KOPT-K1 (cell line): Measurements from ENCODE around the gene PHF21A.

Source experiments
- H3K27ac ChIP-seq: fragments of 200-600 bp; sonication (generic); 2 replicates; pipeline ENCODE4 v1.5.1; 2016; ENCODE audit warnings: antibody characterized with exemption, mild to moderate bottlenecking, low read depth, low read length; ENCODE audit not compliant: poor library complexity, severe bottlenecking
- H3K36me3 ChIP-seq: fragments of 200-600 bp; sonication (generic); 2 replicates; pipeline ENCODE4 v1.5.1; 2017; ENCODE audit warnings: antibody characterized with exemption, mild to moderate bottlenecking, low read length, moderate library complexity; ENCODE audit not compliant: insufficient read depth
- H3K9me3 ChIP-seq: fragments of 200-600 bp; sonication (generic); 2 replicates; pipeline ENCODE4 v1.5.1; 2017; ENCODE audit warnings: antibody characterized with exemption, low read length, mild to moderate bottlenecking; ENCODE audit not compliant: insufficient read depth, poor library complexity, severe bottlenecking

Gene PHF21A

DNA sequence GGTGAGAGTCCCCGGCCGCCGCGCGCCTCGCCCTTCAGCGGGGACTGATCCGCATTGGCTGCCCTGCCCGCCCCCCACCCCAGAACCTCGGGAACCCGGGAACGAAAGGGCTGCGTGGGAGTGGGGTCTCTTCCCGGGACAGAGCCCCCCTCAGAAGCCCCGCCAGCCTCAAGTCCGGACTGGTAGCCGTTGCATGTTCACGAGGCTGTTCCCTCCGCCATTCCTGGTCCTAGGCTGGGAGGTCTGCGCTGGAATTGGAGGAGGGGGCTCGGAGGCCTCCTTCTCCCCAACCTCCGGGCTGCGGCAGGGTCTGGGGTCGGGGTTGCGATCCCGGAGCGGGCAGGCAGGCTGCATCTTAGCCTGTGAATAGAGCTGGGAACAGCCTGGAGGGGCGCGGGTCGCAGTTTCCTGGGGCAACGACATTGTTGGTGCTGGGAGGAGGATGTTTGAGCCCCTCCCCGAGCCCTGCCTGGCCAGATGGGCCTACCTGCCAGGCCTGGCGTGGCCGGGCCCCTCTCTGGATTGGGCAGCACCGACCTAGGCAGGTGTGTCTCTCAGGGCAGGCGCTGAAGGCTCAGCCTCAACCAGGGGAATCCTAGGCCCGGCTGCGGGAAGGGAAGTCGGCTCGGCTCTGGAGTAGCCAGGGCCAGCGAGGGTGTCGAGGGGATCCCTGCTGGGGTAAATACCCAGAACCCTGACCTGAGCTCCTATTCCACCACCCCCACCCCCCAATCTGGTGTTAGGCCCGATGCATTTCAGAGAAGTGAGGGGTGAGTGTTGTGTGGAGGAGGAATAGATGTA, 235.1 kb downstream of the PHF21A start:
- Histone ChIP-seq H3K27ac (no peak overlapping the region), H3K36me3 (peaks cover 13% of the 10 kb centered on the region), H3K9me3 (no peaks in the 10 kb centered on the region)

DNA sequence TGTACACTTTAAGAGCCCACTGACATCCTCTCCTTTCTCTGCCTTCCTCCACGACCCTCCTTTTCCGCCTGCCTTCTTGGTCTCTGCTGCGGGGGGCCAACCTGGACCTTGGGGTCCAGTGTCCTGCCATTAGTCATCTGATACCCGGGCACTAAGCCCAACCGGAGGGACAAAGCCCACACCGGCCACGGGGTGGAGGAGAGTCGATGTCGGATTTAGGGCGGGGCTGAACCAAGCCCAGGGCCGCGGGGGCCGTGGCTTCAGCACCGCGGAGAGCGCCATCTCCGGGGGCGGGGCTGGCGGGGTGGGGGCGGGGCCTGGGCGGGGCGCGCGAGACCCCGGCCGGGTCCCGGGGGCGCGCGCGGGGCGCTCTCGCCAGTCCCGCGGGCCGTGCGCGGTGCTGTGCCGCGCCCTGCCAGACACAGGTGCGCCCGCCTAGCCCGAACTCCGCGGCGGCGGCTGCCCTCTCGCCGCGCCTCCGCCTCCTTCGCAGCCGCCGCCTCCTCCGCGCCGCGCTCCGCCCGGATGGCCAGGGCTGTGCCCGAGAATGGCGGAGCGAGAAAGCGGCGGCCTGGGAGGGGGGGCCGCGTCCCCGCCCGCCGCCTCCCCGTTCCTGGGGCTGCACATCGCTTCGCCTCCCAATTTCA, 235.9 kb downstream of the PHF21A start, which contains the start of gene MAPK8IP1:
Gene MAPK8IP1 (plus strand): TSS at position 378 of the 647 bp plus-strand sequence. CDS start 170 bp downstream, at position 548.
- Histone ChIP-seq H3K9me3 (no peaks in the 10 kb centered on the region), H3K27ac (no peak within 1 kb of the TSS), H3K36me3 (peaks cover 20% of the 10 kb centered on the region)

- Histone ChIP-seq H3K36me3 (peaks cover 27% of the 10 kb centered on the region), H3K27ac (no peak overlapping the region), H3K9me3 (no peaks in the 10 kb centered on the region)
Observed at GRCh38 chr11:45884596-45885185, 236.6 kb downstream of the PHF21A start.
